Measurements from ENCODE around the gene ARSG.

DNA sequence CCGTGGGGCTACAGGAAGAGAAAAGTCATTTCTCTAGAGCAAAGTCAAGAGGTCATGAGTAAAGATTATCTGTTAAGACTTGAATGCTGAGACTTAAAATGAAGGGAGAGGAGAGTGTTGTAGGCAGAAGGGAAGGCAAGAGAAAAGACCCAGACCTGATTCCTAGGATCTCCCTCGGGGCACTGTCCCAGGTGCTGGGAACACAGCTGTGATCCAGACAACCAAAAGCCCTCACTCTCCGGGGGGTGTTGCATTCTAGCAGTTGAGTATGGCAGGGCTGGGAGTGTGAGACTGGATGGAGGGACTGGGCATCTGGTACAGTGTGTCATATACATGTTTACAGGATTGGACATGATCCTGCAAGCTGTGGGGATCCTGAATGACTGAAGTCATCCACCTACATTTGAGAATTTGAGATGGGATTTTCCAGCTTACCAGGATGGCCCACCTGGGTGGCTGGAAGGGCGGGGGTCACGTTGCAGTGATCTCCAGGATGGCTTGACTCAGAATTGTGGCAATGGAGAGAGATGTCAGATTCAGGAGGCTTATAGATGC, 29.1 kb downstream of the ARSG start:
- TF ChIP-seq POLR2A (IDR thresholded peaks at IDR 0.05; ENCODE audit: insufficient read depth in 1 of 2, low read depth in 2 of 2, low read length in 2 of 2), result no peak
- TF ChIP-seq, protein P1, sequence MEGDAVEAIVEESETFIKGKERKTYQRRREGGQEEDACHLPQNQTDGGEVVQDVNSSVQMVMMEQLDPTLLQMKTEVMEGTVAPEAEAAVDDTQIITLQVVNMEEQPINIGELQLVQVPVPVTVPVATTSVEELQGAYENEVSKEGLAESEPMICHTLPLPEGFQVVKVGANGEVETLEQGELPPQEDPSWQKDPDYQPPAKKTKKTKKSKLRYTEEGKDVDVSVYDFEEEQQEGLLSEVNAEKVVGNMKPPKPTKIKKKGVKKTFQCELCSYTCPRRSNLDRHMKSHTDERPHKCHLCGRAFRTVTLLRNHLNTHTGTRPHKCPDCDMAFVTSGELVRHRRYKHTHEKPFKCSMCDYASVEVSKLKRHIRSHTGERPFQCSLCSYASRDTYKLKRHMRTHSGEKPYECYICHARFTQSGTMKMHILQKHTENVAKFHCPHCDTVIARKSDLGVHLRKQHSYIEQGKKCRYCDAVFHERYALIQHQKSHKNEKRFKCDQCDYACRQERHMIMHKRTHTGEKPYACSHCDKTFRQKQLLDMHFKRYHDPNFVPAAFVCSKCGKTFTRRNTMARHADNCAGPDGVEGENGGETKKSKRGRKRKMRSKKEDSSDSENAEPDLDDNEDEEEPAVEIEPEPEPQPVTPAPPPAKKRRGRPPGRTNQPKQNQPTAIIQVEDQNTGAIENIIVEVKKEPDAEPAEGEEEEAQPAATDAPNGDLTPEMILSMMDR (CRISPR knock-in tag; IDR thresholded peaks at IDR 0.05), result no peak
